ENCODE results near the gene INSYN2B.
"Not testable (repeated sequence)": the region's sequence is repeated elsewhere in the genome, so short reads cannot be mapped to it uniquely, and the experiment has no call there.

INSYN2B gene

DNA sequence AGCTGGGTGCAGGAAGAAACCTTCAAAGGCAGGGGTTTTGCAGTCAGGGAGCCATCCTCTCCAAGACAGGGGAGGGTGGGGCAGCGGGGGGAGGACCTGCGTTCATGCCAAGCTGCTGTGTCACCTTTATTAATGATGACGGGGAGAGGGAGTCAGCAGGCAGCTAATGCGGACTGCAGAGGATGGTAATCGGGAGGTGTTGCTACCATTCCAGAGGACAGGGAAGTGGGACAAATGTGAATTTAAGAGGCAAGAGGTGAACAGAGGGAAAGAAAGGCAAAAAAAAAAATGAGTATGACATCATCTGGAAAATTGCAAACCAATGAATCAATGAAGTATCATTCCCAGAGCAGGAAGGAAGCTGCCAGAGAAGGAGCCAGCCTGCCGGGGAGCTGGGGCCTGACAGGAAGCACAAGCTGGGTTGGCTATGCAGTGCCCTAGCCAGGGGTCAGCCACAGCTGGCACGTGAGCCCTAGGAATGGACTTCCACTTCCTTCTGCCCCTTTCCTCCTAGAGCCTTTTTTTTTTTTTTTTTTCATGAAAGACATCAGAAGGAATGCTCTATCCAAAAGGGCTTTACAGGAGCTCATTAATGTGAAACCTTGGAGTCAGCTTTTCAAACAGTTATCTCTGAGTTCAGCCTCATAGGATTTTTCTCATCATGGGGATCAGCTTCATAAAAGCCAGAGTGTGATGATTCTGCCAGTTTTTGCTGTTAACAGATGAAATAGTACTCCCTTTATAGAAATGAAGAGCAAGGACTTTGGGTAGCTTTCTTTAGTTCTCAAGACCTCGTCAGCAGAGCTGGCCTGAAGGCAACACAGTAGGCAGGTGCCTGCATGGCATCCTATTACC is 9.2 kb downstream of the INSYN2B start:
- peak; percentile 70 for DNase-seq

- no peak for DNase-seq
These were observed 10.0 kb downstream of the INSYN2B start for GRCh38 chr5:169970339-169970738.

- DNase-seq: no peak
These were observed 16.0 kb downstream of the INSYN2B start for GRCh38 chr5:169964246-169964645.

DNA sequence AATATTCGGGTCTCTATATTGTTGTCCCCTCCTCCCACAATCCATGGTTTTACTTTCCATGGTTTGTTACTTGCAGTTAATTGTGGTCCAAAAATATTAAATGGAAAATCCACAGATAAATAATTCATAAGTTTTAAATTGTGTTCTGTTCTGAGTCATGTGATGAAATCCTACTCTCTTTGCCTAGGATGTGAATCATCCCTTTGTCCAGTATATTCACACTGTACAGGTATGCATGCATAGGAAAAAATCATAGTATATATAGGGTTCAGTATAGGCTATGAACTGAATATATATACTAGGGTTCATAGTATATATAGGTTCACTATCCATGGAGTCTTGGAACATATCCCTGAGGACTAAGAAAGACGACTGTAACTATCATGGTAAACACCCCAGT is 19.6 kb downstream of the INSYN2B start:
- no peak for DNase-seq

DNA sequence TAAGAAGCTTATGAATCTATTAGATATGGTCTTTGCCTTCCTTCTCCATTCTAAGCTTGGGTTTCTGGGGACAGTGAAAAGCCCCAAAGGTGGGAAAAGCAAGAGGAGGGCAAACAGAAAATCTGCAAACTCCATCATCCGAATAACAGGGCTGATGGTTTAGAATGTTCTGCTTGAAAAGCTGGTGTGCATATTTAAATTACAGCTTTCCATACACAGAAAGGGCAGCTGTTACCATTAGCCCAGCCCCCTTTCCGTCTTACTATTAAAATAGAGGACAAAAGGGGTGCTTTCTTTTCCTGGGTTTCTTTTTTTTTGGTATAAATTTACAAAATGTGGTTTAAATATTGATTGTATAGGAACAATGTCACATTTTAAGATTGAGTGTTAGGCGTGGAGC is 22.0 kb downstream of the INSYN2B start:
- DNase-seq: no peak

- DNase-seq: no peak
These were observed 23.5 kb downstream of the INSYN2B start for GRCh38 chr5:169956756-169957155.

DNA sequence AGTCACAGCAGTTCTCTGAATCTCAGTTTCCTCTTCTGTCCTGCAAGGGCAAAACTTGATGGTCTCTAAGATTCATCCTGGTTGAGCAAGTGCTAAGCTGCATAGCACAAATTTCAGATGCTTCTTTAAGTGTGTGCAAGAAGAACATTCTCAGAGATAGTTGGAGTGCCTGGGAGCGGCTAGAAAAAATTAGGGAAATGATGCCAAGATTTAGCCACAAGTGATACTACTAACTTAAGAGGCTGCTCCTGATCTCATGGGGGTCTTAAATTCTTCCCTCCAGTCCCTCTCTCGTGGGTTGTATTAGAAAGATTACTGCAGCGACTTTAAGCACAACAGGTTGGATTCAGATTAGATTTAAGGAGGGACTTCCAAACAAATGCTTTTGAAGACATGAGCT is 24.2 kb downstream of the INSYN2B start:
- DNase-seq: no peak

DNA sequence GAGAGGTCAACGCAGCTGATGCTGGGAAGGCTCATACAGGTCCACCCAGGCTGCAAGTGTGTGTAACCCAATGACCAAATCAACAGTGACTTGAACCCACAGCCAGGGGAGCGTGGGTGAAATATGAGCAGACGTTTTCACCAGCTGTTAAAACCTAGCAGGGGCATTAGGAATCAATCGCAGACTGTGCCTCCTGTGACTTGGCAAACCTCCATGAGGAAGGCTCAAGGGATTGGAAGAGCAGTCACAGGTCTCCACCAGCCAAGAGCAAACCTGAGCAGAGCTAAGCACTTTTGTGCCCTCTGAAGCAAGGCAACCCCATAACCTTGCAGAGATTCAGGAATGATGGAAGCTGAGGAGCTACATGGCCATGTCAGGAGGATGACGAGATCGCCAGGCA is 25.5 kb downstream of the INSYN2B start:
- DNase-seq: no peak

- not testable (repeated sequence) for DNase-seq
These were observed 27.1 kb downstream of the INSYN2B start for GRCh38 chr5:169953196-169953595.

DNA sequence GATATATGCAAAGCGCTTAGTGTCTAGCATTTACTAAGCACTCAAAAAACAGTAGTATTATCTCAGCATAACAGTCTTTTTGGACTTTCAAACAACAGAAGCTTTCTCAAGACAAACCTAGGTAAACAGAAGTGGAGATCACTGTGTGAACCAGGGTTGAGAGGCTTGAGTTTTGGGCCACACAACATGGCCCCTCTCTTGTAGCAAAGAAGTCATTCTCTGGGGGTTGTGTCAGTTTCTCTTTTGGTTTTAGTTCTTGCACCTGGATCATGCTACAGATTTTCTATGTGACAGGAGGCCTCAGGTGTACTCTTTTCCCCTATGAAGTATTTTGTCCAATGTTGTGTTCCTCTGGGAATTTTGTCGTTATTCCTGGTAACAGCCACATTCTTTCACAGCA is 30.0 kb downstream of the INSYN2B start:
- no peak for DNase-seq

DNA sequence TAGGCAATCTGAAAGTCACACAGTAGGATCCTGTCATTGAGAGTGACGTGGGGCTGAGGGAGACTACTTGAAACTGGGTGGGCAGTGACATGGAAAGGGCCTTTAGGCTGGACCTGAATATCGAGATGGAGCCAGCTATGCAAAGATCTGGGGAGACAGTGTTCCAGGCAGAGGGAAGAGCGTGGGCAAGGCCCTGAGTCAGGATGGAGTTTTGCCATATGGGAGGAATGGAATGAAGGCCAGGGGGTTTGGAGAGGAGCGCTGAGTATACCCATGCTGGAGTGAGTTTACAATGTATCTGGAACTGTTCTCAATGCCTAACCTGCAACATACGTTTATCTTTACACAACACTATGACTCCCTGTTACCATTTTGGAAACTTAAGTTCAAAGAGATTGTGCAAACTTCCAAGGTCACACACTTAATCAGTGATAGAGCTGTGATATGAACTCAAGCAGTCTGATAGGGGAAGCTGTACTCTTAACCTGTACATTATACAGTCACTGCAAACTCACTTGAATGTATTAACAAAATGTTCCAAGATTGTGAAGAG is 33.5 kb downstream of the INSYN2B start:
- DNase-seq: no peak

- no peak for DNase-seq
These were observed 34.4 kb downstream of the INSYN2B start for GRCh38 chr5:169945831-169946261.

DNA sequence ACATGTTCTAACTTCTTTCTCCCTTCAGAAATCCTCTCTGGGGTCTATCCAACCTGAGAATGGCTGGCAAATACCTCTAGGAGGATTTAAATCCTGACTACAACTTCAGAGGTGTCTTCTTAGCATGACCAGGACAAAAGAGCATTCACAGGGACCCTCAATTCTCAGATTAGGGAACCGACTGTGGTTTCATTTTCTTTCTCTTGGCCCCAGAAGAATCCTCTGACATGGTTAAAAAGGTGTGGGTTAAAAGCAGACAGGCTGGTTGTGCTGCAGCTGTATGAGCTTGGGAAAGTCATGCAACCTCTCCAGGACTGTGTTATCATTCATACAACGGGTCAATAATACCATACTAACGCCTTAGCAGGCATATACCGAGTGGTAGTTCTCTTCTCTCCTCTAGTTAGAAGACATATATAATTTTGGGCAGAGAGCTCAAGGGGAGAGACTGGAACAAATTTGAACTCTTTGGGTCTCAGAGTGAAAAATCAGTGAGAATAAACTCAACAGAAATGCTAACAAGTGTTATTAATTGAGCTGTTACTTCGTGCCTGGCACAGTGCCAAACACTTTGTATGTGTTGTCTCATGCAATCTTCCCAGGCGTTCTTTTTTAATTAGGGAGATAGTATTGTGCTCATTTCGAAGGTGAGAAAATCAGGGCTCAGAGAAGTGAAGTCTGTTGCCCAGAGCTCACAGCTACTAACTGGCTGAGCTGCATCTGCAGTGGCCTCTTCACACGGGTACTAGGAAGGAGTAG is 35.2 kb downstream of the INSYN2B start:
- no peak for DNase-seq

GRCh38 chr5:169944115-169944514 is 36.2 kb downstream of the INSYN2B start:
- no peak for DNase-seq

DNA sequence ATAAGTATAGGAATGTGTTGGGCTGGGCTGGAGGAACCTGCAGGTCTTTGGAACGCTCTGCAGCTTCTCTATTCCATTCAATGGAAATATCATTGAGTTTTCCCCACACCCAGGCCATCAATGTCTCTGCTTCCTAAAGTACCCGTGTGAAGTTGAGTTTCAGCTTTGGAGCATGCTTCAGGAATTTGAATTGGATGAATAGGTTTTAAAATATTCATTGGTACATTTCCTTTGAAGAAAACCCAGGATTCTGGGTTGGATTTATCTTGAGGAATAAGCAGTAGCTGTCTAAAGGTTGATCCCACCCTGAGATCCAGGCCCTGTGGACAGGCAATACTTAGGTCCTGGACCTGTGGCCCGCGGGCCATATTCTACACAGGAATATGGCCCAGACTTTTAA is 37.3 kb downstream of the INSYN2B start:
- no peak for DNase-seq

- DNase-seq: no peak
These were observed 38.1 kb downstream of the INSYN2B start for GRCh38 chr5:169942181-169942580.

- no peak for DNase-seq
These were observed 38.8 kb downstream of the INSYN2B start for GRCh38 chr5:169941542-169941941.

GRCh38 chr5:169939731-169940130 is 40.6 kb downstream of the INSYN2B start:
- no peak for DNase-seq

GRCh38 chr5:169938439-169938838 is 41.9 kb downstream of the INSYN2B start:
- no peak for DNase-seq

DNA sequence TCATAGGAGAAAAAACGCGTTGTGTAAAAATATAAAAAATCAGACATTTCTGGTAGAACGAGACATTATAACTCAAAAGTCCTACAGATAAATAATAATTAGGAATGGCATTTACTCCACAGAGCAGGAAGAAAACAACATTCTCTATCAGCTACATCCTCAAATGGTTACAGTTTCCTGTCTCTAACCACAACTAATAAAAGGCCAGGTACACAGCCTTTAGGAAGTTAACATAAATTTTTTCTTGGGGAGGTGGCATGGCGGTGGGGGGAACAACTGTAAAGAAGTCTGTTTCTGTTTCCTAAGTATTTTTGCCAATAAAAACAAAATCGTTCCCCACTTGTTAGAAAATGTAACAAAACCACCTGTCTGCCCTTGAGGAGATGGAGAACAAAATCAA is 44.5 kb downstream of the INSYN2B start:
- DNase-seq: no peak

DNA sequence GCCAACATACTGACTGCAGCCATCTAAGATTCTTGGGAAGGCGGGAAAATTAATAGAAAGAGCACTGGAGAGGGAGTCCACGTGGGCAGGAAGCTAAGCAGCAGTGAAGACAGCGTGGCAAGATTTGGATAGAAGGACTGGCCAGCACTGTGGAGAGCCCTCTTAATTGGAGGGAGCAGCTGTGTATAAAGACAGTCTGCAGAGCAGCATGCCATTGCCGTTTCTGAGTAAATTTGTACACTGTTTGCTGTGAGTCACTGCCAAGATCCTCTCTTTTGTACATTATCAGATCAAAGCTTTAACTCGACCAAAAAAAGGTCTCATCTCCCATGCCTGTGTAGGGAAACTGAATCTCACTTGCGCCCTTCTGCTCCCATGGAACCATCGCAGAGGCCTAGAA is 45.3 kb downstream of the INSYN2B start:
- DNase-seq: no peak

- DNase-seq: no peak
These were observed 46.7 kb downstream of the INSYN2B start for GRCh38 chr5:169933616-169934015.

DNA sequence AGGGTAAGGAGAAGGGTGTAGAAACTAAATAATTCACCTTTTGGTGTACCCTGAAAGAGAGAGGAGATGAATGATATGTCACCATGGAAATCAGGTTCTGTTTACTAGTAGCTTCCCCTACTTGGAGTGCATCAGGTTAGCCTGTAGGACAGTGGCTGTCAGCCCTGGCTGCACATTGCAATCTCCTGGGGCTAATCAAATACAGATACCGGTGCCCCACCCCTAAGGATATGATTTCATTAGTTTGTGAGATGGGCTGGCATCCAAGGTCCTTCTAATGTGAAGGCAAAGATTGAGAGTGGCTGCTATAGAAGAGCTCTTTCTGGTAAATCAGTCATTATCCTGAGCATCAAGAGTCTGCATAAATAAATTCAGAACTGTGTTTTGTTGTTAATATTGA is 47.2 kb downstream of the INSYN2B start:
- DNase-seq: no peak

DNA sequence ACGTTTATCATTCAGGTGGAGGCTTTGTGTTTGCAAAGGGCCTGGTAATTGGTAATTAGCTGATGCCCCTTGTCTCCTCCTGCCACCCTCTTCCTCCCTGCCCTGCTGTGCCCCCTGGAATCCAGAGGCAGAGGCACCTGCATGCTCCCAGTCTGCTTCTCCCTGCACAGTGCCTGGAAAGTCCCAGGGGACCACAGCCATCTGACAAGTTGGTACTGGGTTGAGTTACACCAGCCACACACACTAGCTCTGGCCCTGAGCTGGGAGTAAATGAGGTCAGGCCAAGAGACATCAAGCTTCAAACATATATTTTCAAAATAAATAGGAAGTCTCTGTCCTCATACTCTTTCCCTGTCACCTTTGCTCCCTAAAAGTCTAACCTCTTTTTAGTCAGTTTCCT is 56.3 kb downstream of the INSYN2B start:
- DNase-seq: no peak

Data from T1000 (cell line).